Suprapubic skin (tissue), 3 donors: Measurements from ENCODE around the gene PTPRJ.

Experiments
- CTCF ChIP-seq, 2 donors: fragments of 200-600 bp in 1 of 2; fragments of 450-650 bp in 1 of 2; sonication (generic) in 1 of 2; IDR thresholded peaks; one replicate each; pipeline ENCODE4 v1.5.1; 2016 to 2019; ENCODE audit warnings: antibody characterized with exemption in 2 of 2, mild to moderate bottlenecking in 1 of 2, moderate library complexity in 1 of 2
- POLR2A ChIP-seq, 2 donors: fragments of 450-650 bp; IDR thresholded peaks; one replicate each; pipeline ENCODE4 v1.6.1; 2017; ENCODE audit warnings: antibody characterized with exemption in 2 of 2, mild to moderate bottlenecking in 2 of 2, moderate library complexity in 2 of 2

- TF ChIP-seq POLR2A (IDR thresholded peaks at IDR 0.05), result no peak
- TF ChIP-seq CTCF (IDR thresholded peaks at IDR 0.05), result no peak
Observed at GRCh38 chr11:48129697-48130395, 149.5 kb downstream of the PTPRJ start.
